Renal cortical epithelial cell (primary cell): ENCODE results near the gene KIAA1671. TPM values are rescaled to one million over a fixed set of nuclear protein-coding genes. Genes with fewer than 3 reads are reported as not detected.

Experiments
- DNase-seq: peaks from one replicate; pipeline ENCODE4 v3.0.0-alpha.2; 2011; ENCODE audit warnings: low read depth
- total RNA-seq: library from RNA; depleted of rRNA; stranded (reverse); fragments of >200 nt; gene quantifications from 2 replicates; pipeline ENCODE4 v1.2.3, GENCODE V29; 2014

KIAA1671 gene
- total RNA-seq, 1 donor from 2014 or later: 31.1 TPM

DNA sequence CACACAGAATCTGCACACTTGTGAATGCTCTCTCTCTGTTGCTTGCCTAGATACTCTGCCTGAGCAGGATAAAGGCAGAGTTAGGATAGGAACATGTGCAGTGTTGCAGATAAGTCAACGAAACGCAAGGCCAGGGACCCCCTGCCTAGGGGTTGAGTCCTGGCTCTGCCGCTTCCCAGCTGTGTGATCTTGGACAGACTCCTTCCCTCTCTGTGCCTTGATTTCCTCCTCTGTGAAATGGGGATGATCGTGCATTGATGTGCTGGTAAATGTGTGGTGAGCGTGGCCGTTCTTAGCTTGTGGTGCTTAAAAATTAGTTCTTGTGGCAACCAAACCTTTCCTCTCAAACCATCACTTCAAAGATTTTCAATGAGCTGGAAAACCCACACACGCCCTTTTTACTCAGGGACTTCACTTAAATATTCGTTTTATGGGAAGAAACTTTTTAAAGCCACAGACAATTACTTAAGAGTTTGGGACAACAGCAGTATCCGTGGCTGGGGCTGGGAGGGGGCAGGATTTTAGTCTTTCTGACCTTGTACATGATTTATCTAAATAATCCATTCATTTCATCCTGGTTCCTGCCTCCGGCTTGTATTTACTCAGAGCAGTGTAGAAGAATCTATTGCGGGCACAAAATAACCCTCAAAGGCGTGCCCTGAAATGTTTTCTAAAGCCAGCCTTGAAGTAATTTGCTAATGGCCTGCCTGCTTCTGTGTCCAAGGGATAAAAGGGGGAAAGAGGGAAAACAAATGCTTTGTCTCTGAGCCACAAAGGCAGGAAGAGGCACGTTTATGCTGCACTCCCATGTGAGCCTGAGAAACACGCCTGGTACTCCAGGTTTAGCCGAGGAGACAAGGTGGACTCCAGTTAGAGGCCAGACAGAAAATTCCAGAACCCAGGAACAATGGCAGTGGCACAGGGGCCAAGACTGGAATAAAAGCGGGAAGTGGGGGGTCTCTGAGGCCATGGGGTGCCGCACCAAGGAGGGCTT, 162.2 kb downstream of the KIAA1671 start:
- peak; percentile 54 for DNase-seq

DNA sequence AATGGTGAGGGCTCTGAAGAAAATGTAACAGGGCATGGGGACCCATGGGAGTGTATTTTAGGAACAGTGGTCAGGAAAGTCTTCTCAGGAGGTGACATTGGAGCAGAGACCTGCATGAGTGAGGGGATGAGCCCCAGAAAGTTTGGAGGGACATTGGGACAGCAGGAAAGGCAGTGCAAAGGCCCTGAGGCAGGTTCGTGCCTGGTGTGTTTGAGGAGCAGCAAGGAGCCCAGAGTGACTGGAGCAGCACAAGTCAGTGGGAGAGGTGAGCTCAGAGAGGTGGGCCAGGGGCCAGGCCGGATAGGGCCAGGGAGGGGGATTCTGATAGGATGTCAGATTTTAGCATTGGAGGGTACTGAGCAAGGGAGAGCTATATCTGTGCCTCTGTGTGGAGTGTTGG, 167.1 kb downstream of the KIAA1671 start:
- DNase-seq: no peak

DNA sequence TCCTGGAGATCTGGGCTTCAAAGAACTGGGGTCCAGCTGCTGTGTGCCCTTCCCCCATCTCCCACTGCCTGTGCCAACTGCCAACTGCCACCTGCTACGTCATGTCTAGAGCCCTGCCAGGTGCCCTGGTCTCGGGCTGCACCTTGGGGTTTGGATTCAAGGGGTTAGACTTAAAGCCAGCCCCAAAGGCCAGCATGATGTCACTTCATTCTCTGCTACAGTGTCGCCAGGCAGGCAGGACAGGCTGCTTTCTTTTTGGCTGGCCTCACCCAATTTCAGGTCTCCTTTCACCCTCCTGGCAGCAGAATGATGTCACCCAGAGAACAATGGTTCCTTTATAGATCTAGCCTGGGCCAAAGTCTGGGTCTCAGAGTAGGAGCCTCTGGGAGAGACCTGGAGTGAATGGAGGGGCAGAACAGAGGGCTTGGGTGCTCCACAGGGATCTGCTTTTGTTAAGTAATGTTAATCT, 167.6 kb downstream of the KIAA1671 start:
- DNase-seq: peak; percentile 59

DNA sequence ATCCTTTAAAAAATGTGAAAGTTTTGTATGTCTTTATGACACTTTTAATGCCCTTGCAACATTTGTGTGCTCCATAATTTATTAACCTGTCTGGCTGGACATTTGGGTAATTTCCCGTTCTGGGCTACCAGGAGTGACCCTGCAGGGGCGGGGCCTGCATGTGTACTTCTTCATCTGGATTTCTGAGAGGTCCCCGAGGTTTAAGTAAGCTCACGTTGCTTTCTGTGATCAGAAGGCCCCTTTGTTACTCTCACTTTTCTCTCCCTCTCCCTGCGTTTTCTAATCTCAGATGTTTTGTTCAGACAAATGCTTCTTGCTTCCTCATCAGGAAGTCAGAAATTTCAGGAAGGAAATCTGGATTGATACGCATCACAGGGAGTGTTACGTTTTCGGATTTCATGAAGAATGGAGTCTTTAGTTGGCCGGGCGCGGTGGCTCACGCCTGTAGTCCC, 168.3 kb downstream of the KIAA1671 start:
- DNase-seq: peak; percentile 80

DNA sequence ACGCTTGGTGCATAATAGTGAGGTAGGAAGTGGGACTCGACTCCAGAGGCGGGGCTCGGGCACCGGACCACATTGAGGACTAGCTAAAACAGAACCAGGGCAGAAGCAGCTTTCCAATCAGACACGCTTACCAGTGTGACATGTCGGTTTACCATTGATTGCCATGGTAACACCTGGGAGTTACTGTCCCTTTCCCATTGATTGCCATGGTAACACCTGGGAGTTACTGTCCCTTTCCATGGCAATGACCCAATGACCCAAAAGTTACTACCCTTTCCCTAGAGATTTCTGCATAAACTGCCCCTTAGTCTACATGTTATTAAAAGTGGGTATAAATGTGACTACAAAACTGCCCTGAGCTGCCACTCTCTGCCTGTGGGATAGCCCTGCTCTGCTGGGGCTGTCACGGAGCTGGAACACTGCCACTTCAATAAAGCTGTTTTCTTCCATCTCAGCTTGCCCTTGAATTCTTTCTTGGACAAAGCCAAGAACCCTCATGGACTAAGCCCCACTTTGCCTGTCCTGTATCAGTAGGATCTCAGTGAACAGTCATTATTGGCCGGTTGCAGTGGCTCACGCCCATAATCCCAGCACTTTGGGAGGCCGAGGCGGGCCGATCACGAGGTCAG, 169.7 kb downstream of the KIAA1671 start:
- no peak for DNase-seq

DNA sequence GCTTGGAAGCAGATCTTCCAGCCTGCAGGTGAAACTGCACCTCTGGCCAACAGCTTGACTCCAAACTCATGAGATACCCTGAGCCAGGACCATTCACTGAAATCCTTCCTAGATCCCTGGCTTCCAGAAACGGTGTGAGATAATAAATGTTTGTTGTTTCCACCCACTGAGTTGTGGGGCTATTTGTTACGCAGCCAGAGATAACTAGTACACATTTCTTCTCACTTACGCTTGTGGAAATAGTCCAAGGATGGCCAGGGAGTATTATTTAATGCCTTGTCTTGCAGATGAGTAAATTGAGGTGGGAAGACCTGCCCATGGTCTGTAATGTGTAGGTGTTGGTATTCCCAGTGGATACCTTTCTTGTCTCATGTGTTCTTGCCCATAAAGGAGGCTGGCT, 171.2 kb downstream of the KIAA1671 start:
- DNase-seq: no peak

DNA sequence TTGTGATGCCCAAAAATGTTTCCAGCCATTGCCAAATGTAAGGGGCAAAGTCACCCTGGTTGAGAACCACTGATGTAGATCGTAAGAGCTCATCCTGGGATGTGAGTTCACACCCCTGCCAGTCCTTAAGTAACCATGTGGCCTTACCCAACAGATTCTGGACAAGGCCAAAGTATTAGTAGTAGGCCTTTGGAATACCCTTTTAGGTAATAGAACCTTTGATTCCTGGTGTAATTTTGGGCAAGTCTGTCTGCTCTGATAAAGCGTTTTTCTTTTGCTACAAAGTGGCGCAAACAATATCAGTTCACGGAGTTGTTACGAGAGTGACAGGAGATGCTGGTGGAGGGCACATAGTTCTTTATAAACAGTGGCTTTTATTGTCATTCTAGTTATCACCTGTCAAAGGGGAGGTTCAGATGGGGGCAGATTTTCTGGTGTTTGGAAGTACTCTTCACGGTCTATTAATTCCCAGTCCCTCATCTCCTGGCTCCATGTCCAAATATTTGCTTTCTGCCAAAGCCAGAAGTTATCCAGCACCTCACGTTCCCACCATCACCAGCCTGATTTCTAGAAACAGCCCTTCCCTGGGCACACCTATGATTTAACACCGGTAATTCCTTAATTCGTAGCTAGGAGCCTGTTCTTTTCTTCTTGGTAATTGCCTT, 173.3 kb downstream of the KIAA1671 start:
- no peak for DNase-seq

DNA sequence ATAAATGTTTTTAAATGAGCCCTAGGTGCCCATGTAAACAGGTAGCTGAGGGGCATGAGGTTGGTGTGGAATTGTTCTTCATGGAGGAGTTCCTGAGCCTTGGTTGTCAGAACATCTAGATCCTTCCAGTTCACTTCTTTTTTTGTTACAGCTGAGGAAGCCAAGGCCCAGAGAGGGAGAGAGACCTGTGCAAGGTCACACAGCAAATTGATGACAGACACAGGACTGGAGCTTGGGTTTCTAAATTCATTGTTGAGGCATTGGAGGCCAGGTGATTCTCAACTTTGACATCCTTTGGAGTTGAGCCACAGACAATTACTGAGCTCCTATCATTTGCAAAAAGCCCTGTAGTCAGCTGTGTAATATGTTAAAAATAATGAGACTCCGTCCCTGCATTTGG, 174.0 kb downstream of the KIAA1671 start:
- DNase-seq: no peak

DNA sequence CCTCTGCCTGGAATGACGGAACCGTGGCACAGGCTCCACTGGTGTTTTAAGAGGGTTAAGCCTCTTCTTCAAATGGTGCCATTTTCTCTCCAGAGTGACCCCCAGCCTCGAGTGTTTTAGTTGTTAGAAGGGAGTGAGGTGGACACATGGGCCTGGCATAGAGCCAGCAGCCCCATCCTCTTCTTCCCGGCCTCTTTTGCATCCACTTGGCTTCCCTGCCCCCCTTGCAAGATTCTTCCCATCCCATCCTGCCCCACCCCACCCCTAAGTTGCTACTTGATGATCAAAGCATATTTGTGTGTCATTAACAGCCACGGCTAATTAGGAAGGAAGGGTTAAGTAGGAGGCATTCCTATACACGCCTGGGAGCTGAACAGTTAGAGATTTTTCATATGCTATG, 174.8 kb downstream of the KIAA1671 start:
- no peak for DNase-seq

DNA sequence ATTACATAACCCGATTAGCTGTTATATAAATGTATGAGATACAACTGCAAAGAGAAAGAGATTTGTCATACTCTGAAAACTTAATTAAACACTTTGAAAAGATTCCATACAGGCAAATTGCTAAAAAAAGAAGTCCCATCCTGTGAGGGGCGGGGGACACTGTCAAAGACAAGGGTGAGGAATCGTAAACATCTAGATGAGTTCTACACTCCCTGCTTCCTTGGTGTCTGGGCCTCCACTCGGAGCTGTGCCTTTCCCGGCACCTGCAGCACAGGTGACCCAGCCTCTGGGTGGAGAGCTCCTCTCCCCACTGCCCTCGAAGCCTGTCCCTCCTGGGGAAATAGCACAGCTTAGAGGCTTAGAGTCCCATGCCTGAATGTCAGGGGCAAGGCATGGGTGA, 177.9 kb downstream of the KIAA1671 start:
- no peak for DNase-seq

DNA sequence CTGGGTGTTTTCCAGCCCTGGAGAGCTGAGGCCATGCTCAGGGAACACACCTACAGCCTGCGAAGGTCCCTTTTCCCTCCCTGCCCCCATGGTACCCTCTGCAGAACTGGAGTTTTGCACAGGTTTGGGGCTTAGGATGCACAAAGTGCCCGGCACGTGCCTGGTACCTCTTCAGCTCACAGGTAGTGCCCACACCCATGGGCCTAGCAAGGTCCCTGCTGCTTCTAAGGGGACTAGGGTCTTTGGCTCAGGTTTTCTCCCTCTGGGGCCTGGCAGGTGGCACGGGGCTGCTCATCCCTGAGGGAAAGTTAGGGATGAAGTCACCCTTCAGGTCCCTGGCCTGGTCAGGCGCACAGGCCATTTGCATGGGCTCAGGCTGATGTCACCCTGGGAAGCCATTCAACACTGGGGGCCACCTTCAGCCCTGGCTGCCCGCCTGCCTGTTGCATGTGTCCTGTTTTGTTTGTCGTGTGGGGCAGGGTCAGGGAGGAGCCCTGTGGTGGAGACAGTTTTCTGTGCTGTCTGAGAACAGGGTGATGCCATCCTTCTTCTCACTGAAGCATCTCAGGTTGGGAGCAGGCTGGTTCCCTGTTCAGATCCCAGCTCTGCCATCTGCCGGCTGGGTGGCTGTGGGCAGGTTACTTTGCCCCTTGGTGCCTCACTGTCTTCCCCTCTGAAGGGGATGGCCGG, 178.8 kb downstream of the KIAA1671 start:
- DNase-seq: no peak

DNA sequence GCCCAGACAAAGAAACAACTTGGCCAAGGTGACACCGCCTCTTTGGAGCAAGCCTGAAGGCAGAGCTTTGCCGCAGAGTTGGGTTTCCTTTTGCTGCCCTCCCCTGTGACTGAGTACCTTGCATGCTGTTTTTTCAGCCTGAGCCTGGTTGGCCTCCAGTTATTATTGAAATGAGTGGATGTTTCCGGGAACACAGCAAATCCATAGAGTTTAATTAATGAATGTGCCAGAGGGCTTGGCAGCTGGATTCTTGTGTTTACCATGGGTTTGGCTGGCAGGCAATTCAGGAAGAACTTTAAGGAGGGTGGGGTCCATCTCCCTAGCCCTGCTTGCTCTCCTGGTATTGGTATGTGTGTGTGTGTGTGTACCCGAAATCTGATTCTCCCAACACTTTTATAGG, 181.5 kb downstream of the KIAA1671 start:
- DNase-seq: peak; percentile 85

DNA sequence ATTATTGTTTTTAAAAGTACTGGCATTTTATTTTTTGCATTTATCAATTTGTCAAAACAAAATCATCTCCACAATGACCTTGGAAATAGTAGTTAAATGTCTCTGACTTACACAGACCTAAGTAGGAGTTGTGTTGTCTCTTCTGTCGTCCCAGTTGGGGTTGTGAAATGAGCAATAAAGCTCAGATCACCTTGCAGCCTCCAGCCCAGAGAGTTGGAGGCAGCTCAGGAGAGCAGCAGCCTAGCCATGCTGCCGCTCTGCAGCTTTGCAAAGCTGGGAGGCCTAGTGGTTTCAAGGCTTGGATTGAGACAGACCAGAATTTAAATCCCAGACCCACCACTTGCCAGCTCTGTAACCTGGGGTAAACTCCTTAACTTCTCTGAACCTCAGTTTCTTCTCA, 181.9 kb downstream of the KIAA1671 start:
- DNase-seq: no peak

DNA sequence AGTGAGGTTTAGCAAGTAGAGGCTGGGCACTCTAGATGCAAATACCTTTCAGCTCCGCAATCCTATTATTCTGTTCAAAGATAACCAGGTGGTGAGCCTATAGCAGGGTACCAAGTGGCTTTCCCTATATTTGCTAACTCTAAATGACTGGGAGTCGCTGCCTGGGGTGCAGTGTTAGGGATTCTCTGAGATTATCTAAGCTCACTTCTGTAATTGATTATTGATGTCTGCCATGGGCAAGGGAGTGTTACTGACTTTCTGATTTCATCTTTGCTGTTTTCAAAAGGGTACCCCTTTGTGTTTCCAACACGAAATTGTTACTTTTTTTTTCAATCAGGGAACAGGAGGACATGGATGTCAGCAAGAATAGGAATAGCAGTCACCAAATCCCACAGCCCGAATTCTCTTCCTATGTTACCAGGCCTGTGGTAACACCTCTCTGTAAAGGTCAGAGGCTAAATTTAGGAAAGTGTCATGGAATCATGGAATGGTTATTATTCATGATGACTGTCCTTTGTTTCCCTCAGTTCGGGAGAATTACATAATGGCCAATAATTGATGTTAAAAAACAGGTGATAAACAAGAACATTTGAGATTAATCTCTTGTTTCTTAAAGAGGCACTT, 184.5 kb downstream of the KIAA1671 start:
- no peak for DNase-seq

DNA sequence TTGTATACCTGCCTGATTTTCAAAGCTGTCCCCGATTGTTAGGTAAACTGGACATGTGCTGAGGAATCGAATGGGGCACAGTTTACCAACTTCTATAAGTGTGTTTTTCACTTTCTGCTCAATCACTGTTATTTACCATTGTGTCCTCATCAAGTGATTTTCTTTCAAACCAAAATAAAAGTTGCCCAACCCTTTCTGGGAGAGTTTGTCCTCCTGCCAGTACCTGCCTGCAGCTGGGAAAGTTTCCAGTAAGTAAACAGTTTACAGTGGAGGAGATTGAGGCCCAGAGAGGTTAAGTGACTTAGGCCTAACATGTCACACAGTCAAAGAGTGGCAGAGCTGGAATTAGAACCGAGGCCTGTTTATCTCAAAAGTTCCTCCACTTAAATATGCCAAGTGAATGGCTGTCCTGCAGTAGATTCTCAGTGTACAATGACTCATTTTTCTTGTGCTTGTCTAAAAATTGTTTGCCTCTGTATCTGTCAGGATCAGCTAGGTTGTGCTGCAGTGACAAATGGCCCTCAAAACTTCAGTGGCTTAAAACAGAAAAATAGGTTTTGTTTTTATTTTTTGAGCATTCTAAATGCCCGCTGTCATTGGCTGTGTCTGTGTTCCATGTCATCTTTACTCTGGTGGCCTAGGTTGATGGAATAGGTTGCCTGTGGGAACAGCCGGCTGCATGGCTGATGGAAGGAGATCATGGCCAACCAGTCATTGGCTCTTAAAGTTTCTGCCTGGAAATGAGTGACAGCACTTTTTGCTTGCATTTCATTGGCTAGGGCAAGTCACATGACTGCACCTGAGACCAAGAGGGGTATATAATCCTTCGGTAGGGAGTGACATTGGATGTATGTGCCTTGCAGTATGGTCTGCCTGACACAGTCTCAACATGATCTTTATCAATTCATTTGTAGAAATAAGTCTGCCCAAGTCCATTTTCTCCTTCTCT, 185.3 kb downstream of the KIAA1671 start:
- DNase-seq: peak; percentile 46

DNA sequence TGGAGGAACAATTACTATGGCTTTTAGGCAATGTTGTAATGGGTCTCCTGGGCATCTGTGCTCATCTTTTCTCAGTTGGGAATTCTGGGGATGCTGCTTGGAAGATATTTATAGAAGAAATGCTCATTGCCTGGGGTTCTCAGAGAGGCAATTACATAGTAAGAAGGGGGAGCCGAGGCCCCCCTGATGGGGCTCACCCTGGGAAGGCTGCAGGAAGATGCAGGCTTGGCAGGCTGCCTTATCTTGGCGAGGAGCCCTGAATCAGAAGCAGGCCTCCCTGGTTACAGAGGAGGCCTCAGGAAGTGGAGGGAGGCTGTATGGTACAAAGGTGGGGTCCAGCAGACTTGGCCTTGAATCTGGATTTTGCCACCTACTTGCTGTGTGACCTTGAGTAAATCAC, 186.5 kb downstream of the KIAA1671 start:
- DNase-seq: no peak

DNA sequence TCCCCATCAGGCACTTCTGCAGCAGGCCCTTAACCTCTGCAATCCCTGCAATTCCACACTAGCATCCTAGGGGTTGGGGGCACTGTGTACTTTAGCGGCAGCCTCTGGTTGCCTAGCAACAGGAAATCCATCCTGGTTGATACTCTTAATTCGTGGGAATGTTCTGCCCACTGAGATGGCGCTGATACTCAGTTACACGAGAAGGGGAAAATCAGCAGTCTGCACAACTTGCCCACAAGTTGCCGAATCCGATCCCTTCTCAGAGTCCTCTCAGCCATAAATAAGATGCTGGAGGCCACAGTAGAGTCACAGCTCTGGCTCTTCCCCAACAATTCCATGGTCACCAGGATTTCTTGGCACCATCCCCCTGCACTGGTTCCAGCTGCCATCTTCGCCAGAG, 189.6 kb downstream of the KIAA1671 start:
- DNase-seq: no peak

DNA sequence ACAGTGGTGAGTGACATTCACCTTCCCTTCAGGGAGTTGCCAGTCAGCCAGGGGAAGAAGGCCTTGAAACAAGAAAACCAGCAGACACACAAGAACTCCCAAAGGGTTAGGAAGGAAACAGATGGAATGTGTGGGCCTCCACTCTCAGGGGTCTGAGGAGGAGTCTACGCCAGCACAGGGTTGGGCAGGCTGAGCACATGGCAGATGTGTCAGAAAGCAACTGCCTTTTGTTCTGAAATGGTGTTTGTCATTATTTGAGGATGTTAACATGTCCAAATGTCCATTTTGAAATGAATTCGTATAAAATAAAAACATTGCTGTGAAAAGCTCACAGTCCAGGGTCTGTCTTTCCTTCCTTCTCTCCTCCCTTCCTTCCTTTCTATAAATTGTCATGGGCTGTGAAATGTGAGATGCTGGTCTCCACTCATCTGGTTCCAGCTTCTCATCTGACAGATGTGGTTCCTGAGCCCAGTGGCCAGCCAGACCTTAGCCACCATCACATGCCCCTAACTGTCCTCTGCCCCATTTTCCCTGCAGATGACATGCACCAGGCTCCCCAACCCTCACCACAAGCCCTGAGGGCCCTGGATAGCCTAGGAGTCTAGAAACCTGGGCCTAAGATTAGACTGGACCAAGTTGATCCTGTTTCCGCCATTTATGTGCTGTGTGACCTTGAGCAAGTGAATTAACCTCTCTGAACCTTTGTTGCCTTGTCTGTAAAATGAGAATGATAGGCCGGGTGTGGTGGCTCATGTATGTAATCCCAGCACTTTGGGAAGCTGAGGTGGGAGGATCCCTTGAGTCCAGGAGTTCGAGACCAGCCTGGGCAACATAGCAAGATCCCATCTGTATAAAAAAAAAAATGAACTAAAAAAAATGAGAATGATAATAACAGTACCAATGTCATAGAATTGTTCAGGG, 190.9 kb downstream of the KIAA1671 start:
- no peak for DNase-seq

DNA sequence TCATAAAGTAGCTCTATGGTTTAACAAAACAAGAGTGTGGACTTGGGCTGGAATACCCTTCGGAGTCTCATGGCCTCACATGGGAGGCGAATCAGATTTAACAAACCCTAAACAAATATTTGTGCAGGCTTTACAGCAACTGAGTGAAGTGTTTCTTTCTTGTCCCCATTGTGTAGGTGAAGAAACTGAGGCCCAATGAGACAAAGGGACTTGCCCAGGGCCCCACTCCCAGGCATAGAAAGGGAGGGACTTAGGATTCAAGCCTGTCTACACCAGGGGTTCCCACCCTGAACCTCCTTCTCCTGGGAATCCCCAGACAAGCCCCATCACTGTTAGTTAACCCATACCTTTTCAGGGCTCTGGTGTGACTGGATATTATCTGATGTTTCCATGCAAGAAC, 192.0 kb downstream of the KIAA1671 start:
- DNase-seq: no peak
